ENCODE data around the gene ST6GALNAC5. TPM values are rescaled to one million over a fixed set of nuclear protein-coding genes. Genes with fewer than 3 reads are reported as not detected.

Gene ST6GALNAC5
- total RNA-seq, 4 donors from 2014 or later: 1.8 to 5.1 (median 3.7) TPM; not detected in 1

- H3K36me3 ChIP-seq: no peaks in the 10 kb centered on the region
Observed at GRCh38 chr1:77015748-77016341, 148.6 kb downstream of the ST6GALNAC5 start.

GRCh38 chr1:77016386-77016985 lies 149.2 kb downstream of the ST6GALNAC5 start:
- no peaks in the 10 kb centered on the region for H3K27me3 ChIP-seq
- H3K4me3 ChIP-seq: no peak overlapping the region
- H3K4me1 ChIP-seq: no peaks in the 10 kb centered on the region
- DNase-seq: no peak
- no peak for TF ChIP-seq POLR2A (IDR thresholded peaks at IDR 0.05)
- no peak for TF ChIP-seq CTCF (IDR thresholded peaks at IDR 0.05)
- no peaks in the 10 kb centered on the region for H3K36me3 ChIP-seq
- H3K9me3 ChIP-seq: no peaks in the 10 kb centered on the region
- no peak overlapping the region for H3K27ac ChIP-seq

More at GRCh38 chr1:77015748-77016341, 148.6 kb downstream of the ST6GALNAC5 start:
- H3K27ac ChIP-seq: no peak overlapping the region
- no peak for DNase-seq
- H3K4me3 ChIP-seq: no peak overlapping the region
- no peak for TF ChIP-seq POLR2A (IDR thresholded peaks at IDR 0.05)
- no peak for TF ChIP-seq CTCF (IDR thresholded peaks at IDR 0.05)
- no peaks in the 10 kb centered on the region for H3K4me1 ChIP-seq
- H3K27me3 ChIP-seq: no peaks in the 10 kb centered on the region
- no peaks in the 10 kb centered on the region for H3K9me3 ChIP-seq

- H3K36me3 ChIP-seq: no peaks in the 10 kb centered on the region
- H3K4me1 ChIP-seq: no peaks in the 10 kb centered on the region
- H3K9me3 ChIP-seq: no peaks in the 10 kb centered on the region
- no peaks in the 10 kb centered on the region for H3K27me3 ChIP-seq
- no peak overlapping the region for H3K27ac ChIP-seq
- DNase-seq: no peak
- no peak for TF ChIP-seq CTCF (IDR thresholded peaks at IDR 0.05)
- TF ChIP-seq POLR2A (IDR thresholded peaks at IDR 0.05): no peak
- no peak overlapping the region for H3K4me3 ChIP-seq
Observed at GRCh38 chr1:77018311-77018710, 151.0 kb downstream of the ST6GALNAC5 start.

- no peaks in the 10 kb centered on the region for H3K4me1 ChIP-seq
- TF ChIP-seq CTCF (IDR thresholded peaks at IDR 0.05): no peak
- DNase-seq: no peak
- no peaks in the 10 kb centered on the region for H3K36me3 ChIP-seq
- no peaks in the 10 kb centered on the region for H3K27me3 ChIP-seq
- no peaks in the 10 kb centered on the region for H3K9me3 ChIP-seq
- no peak overlapping the region for H3K27ac ChIP-seq
- H3K4me3 ChIP-seq: no peak overlapping the region
Observed at GRCh38 chr1:77018761-77019160, 151.5 kb downstream of the ST6GALNAC5 start.

- no peaks in the 10 kb centered on the region for H3K9me3 ChIP-seq
- no peaks in the 10 kb centered on the region for H3K36me3 ChIP-seq
- H3K4me3 ChIP-seq: no peak overlapping the region
- DNase-seq: no peak
- no peaks in the 10 kb centered on the region for H3K27me3 ChIP-seq
- H3K27ac ChIP-seq: no peak overlapping the region
- H3K4me1 ChIP-seq: no peaks in the 10 kb centered on the region
- TF ChIP-seq CTCF (IDR thresholded peaks at IDR 0.05): no peak
Observed at GRCh38 chr1:77021732-77022131, 154.5 kb downstream of the ST6GALNAC5 start.

All from Peyer's patch (tissue), 4 donors.